Loucy (cell line): ENCODE measurements around the gene NFS1.

Experiments used
- H2AFZ ChIP-seq: fragments of 200-600 bp; sonication (generic); 2 replicates; pipeline ENCODE4 v1.6.0; 2016; ENCODE audit warnings: antibody characterized with exemption, mild to moderate bottlenecking, low read length, moderate library complexity
- H3F3A ChIP-seq: fragments of 200-600 bp; 2 replicates; pipeline ENCODE4 v1.6.0; 2016; ENCODE audit warnings: antibody characterized with exemption, low read depth, mild to moderate bottlenecking
- H3K27me3 ChIP-seq: fragments of 200-600 bp; sonication (generic); 2 replicates; pipeline ENCODE4 v1.6.1; 2014; ENCODE audit warnings: low read length, mild to moderate bottlenecking; ENCODE audit not compliant: insufficient read depth, poor library complexity, severe bottlenecking
- H3K36me3 ChIP-seq: fragments of 200-600 bp; sonication (generic); 2 replicates; pipeline ENCODE4 v1.6.1; 2016; ENCODE audit warnings: low read length; ENCODE audit not compliant: insufficient read depth
- H3K4me1 ChIP-seq: fragments of 200-600 bp; sonication (generic); 2 replicates; pipeline ENCODE4 v1.5.1; 2014; ENCODE audit warnings: low read length, mild to moderate bottlenecking; ENCODE audit not compliant: insufficient read depth, poor library complexity, severe bottlenecking
- H3K4me2 ChIP-seq: fragments of 200-600 bp; sonication (generic); 2 replicates; pipeline ENCODE4 v1.6.0; 2014; ENCODE audit warnings: antibody characterized with exemption, low read length, low read depth, mild to moderate bottlenecking; ENCODE audit not compliant: poor library complexity, severe bottlenecking
- H3K4me3 ChIP-seq: fragments of 200-600 bp; sonication (generic); 2 replicates; pipeline ENCODE4 v1.5.1; 2014; ENCODE audit warnings: low read length, mild to moderate bottlenecking, mixed read lengths; ENCODE audit not compliant: poor library complexity, severe bottlenecking
- H3K79me2 ChIP-seq: fragments of 200-600 bp; sonication (generic); 2 replicates; pipeline ENCODE4 v1.6.1; 2014; ENCODE audit warnings: low read length; ENCODE audit not compliant: insufficient read depth
- H3K9ac ChIP-seq: fragments of 200-600 bp; sonication (generic); 2 replicates; pipeline ENCODE4 v1.6.0; 2014; ENCODE audit warnings: mild to moderate bottlenecking, low read depth, low read length, moderate library complexity; ENCODE audit not compliant: poor library complexity, severe bottlenecking
- H3K9me2 ChIP-seq: fragments of 200-600 bp; sonication (generic); replicated peaks from 2 replicates; pipeline ENCODE4 v1.6.1; 2016; ENCODE audit warnings: low read depth, low read length, mixed read lengths
- H3K9me3 ChIP-seq: fragments of 200-600 bp; sonication (generic); 2 replicates; pipeline ENCODE4 v1.6.1; 2014; ENCODE audit warnings: mild to moderate bottlenecking, antibody characterized with exemption, low read length, low read depth; ENCODE audit not compliant: insufficient read depth
- H4K20me1 ChIP-seq: fragments of 200-600 bp; sonication (generic); 2 replicates; pipeline ENCODE4 v1.6.0; 2014; ENCODE audit warnings: antibody characterized with exemption, low read length, mild to moderate bottlenecking; ENCODE audit not compliant: insufficient read depth, poor library complexity, severe bottlenecking
- EZH2phosphoT487 ChIP-seq: fragments of 200-600 bp; IDR thresholded peaks from 2 replicates; pipeline ENCODE4 v1.6.1; 2018; ENCODE audit warnings: antibody characterized with exemption, mild to moderate bottlenecking, moderate library complexity, borderline replicate concordance
- TF ChIP-seq, protein P1 (sequence below): fragments of 200-600 bp; sonication (generic); conservative IDR thresholded peaks from 2 replicates; pipeline ENCODE4 v1.5.1; 2014; ENCODE audit warnings: mild to moderate bottlenecking, antibody characterized with exemption, low read length

The NFS1 gene

GRCh38 chr20:35742741-35743523 lies 43.8 kb upstream of the NFS1 start:
- Histone ChIP-seq H3K79me2 (peaks cover 60% of the 10 kb centered on the region), H3F3A (no peaks in the 10 kb centered on the region), H3K36me3 (peaks cover 29% of the 10 kb centered on the region), H3K9ac (peak overlapping the region; percentile 99), H3K4me3 (peak overlapping the region; percentile 84), H2AFZ (peak overlapping the region; percentile 41), H3K9me2 (no peaks in the 10 kb centered on the region), H3K4me1 (peaks cover 37% of the 10 kb centered on the region), H3K27me3 (peaks cover 9% of the 10 kb centered on the region), H4K20me1 (peaks cover 35% of the 10 kb centered on the region), H3K9me3 (no peaks in the 10 kb centered on the region), H3K4me2 (peak overlapping the region; percentile 81)
- TF ChIP-seq, protein P1, sequence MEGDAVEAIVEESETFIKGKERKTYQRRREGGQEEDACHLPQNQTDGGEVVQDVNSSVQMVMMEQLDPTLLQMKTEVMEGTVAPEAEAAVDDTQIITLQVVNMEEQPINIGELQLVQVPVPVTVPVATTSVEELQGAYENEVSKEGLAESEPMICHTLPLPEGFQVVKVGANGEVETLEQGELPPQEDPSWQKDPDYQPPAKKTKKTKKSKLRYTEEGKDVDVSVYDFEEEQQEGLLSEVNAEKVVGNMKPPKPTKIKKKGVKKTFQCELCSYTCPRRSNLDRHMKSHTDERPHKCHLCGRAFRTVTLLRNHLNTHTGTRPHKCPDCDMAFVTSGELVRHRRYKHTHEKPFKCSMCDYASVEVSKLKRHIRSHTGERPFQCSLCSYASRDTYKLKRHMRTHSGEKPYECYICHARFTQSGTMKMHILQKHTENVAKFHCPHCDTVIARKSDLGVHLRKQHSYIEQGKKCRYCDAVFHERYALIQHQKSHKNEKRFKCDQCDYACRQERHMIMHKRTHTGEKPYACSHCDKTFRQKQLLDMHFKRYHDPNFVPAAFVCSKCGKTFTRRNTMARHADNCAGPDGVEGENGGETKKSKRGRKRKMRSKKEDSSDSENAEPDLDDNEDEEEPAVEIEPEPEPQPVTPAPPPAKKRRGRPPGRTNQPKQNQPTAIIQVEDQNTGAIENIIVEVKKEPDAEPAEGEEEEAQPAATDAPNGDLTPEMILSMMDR = no peak; the same call in 1 of the 2 replicates
- TF ChIP-seq EZH2phosphoT487 = no peak

DNA sequence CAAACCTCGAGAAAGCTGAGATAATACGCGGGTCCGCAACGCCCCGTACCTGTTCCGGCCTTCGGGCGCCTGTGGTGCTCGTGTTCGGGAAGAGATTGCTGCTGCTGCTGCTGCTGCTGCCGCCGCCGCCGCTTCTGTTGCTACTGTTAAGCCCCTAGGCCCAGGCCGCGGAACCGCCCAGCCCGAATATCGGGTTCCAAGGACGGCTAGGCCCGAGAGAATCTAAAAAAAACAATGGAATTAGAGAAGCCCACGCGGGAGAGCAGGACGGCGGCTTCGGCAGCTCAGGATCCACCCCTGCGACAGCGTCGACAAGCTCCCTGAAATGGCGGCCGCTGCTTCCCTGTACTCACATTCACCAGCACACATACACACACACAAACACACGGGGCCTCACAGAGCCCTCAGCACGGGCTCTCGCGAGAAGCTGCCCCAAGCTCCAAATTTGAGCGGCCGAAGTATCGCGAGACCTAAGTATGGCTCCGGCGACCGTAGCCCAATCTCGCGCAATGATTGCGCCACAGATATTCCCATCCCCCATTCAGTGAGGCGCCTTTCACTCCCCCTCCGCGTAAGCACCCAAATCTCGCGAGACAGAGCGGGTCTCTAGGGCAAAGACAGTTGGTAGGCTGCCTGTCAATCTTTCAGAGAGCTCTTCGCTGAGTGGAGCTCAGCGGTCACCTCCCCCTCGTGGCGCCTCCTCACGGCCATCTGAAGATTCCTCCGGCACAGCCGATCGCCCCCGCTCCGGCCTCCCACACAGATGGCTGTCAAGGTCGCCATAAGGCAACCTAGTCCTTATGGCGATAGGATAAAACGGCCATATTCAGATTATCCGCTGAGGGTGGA lies 43.0 kb upstream of the NFS1 start, which contains the start of gene RBM39:
RBM39 (minus strand) TSS at position 369 of the 849 bp plus-strand sequence. CDS start 1,386 bp downstream, outside the sequence.
- Histone ChIP-seq H3K4me1 (peaks cover 39% of the 10 kb centered on the region), H3K4me2 (peak within 1 kb of the TSS; percentile 99), H4K20me1 (peaks cover 38% of the 10 kb centered on the region), H3K9ac (peak within 1 kb of the TSS; percentile 100), H2AFZ (peak within 1 kb of the TSS; percentile 41), H3K36me3 (peaks cover 37% of the 10 kb centered on the region), H3K9me3 (no peaks in the 10 kb centered on the region), H3K9me2 (no peaks in the 10 kb centered on the region), H3F3A (no peaks in the 10 kb centered on the region), H3K79me2 (peaks cover 68% of the 10 kb centered on the region), H3K27me3 (peaks cover 9% of the 10 kb centered on the region), H3K4me3 (peak within 1 kb of the TSS; percentile 96)
- TF ChIP-seq, protein P1 = peak; percentile 40; the same call in 1 of the 2 replicates
- TF ChIP-seq EZH2phosphoT487 = no peak

GRCh38 chr20:35739294-35740163 lies 40.4 kb upstream of the NFS1 start:
- H3K9me2 ChIP-seq = no peaks in the 10 kb centered on the region
- H3K4me1 ChIP-seq = peaks cover 59% of the 10 kb centered on the region
- TF ChIP-seq, protein P1 = peak; percentile 53
- no peak for TF ChIP-seq EZH2phosphoT487
- peak overlapping the region; percentile 99 for H3K4me2 ChIP-seq
- H3K27me3 ChIP-seq = peaks cover 9% of the 10 kb centered on the region
- H4K20me1 ChIP-seq = peaks cover 60% of the 10 kb centered on the region
- H2AFZ ChIP-seq = no peak overlapping the region
- H3K79me2 ChIP-seq = peaks cover 94% of the 10 kb centered on the region
- peaks cover 63% of the 10 kb centered on the region for H3K36me3 ChIP-seq
- peak overlapping the region; percentile 100 for H3K9ac ChIP-seq
- H3K9me3 ChIP-seq = no peaks in the 10 kb centered on the region
- no peaks in the 10 kb centered on the region for H3F3A ChIP-seq
- H3K4me3 ChIP-seq = peak overlapping the region; percentile 96
